Activated naive CD4-positive, alpha-beta T cell treated with Interleukin-2 at 50 U/mL for 16 hours (primary cell): ENCODE results near the gene EDRF1.
A peak's percentile ranks its signal among the peaks of the same experiment; 100 is the strongest.
"Not testable (repeated sequence)": the region's sequence is repeated elsewhere in the genome, so short reads cannot be mapped to it uniquely, and the experiment has no call there.

Source experiments
- DNase-seq: peaks from one replicate; pipeline ENCODE4 v3.0.0-alpha.2; 2020

EDRF1 gene

GRCh38 chr10:125719173-125720001 is at the start of gene EDRF1:
EDRF1 (plus strand) TSS chr10:125719709; CDS start chr10:125719808, 99 bp downstream.
- DNase-seq: peak; percentile 100

DNA sequence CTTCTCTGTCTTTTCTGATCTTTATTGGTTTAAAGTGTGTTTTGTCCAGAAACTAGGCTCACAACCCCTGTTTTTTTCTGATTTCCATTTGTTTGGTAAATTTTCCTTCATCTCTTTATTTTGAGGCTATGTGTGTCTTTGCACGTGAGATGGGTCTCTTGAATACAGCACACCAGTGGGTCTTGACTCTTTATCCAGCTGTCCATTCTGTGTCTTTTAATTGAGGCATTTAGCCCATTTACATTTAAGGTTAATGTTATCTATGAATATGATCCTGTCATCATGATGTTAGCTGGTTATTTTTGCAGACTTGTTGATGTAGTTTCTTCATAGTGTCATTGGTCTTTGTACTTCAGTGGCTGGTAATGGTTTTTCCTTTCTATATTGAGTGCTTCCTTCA is 46.6 kb upstream of the EDRF1 start:
- no peak for DNase-seq

DNA sequence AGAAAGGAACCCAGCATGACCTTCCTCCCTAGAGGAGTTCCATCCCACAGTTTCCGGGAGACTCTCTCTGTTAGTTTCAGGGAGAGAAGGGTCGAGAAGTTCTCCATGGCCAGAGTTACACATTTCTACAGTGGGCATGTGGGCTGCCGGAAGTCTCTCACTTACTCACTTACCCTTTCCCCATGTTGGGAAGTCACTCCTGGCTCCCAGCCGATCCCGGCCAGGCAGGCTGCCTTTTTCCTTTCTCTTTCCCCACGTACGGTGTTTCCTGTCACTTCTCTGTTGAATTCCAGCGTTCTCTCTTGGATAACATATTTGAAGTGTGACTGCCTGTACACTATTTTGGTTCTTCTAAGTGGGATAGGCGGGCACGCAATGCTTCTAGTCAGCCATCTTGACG is 40.1 kb upstream of the EDRF1 start:
- no peak for DNase-seq

DNA sequence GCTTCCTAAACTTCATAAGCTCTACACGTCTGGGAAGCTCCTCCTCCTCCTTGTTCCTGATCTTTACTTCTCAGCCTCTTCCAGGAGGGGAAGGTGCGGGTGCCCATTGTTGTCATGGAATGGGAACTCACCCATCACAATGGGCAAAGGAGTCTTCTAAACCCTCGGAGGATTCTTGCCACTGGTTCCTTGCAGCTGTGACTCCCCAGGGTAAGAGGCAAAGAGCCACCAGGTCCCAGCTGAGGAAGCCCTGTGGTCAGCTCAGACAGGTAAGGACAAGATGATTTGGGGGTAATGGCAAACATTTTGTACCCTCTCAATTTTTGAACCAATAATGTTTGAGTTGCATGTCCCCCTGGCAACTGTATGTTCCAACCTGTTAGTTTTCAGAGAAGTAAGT is 36.4 kb upstream of the EDRF1 start, which contains the start of gene TEX36:
TSS of gene TEX36 (minus strand) at position 101 of the 400 bp plus-strand sequence. CDS start 174 bp downstream, outside the sequence.
- DNase-seq: no peak

DNA sequence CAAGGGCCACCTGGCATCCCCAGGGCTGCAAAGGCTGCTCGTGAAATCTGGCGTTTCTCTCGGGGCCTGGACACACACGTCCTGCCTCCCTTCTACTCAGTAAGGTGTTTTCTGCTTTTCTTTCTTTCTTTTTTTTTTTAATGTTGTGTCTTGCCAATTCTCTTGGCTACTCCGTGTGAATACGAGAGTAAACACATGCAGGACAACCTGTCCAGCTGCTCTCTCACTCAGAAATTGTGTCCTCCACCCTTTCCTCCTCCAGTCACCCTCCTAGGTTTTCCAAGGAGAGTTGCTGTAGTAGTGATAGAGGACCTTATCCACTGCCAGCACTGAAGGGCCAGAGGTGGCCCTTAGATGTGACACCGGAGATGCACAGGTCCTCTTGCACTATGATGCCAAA is 35.7 kb upstream of the EDRF1 start:
- no peak for DNase-seq

DNA sequence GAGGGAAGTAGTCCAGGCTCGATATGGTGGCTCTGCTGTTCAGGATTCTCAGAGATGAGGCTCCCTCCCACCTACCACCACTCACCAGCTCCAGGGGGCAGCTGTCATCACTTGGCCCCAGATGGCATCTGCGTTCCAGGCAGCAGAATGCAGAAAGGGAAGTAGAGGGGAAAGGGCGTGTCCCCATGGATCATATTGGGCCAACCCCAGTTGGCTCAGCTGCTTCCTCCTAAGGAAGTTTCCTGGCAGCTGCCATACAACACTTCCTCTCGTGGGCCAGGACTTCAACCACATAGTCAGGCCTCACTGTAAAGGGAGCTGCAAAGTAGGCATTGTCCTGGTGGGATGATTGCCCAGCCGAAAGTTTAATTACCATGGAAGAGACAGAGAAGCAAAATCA is 34.9 kb upstream of the EDRF1 start:
- no peak for DNase-seq

- DNase-seq: no peak
Observed at GRCh38 chr10:125687507-125688185, 31.9 kb upstream of the EDRF1 start.

- DNase-seq: no peak
Observed at GRCh38 chr10:125689955-125690569, 29.4 kb upstream of the EDRF1 start.

GRCh38 chr10:125691160-125691981 is 28.1 kb upstream of the EDRF1 start:
- DNase-seq: no peak

DNA sequence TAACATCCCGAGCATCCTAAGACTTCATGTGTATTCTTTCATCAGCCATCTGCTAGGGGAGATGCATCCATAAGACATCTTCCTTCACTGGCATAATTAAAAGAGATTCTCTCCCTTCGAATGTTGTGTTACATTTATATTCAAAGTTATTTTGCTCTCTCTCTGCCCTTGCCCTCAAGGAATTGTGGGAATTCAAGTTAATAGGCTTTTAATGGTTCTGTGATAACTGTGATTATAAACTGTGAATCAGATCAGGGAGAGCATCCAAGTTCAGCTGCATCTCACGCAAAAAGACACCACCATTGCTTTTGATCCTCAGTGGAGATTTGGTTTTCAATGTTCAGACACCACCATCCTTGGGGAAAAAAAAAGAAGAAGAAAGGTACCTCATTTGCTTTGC is 27.3 kb upstream of the EDRF1 start:
- DNase-seq: no peak

DNA sequence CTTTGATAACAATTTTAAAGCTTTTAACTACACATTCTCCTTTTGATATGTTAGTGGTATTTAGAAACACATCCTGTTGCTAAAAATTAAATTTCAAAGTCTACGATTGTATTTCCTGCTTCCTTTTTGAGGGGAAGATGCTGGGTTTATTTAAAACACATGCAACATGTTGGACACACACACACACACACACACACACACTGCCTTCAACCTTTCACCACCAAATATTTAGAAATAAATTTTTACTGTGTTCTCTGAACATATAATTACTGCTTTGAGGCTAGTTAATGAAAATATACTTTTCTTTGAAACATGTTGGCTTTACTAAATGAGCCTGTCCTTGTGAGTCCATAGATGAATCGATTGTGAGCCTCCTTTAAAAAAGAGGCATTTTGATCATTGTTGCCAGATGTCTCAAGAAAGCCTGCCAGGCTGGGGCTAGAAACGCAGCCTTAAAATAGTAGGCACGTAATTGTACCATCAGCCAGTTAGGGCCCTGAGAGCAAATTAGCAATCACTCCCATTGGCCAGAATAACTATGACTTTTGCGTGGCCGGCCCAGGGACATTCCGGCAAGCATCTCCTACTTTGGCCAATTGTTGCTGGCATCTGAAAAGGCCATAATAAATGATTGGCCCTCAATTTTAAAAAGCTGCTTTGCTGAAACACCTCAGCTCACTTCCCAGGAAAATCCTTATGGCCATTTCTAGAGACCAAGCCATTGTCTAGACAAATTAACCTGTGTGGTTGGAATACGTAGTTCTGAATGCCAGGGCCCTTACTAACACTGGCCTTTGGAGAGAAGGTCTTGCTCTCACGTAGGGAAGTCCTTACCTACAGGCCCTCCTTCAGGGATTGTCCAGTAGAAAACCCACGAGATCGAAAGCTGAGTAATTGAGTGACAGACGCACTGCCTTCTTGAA is 26.6 kb upstream of the EDRF1 start:
- no peak for DNase-seq

- no peak for DNase-seq
Observed at GRCh38 chr10:125693524-125693847, 26.0 kb upstream of the EDRF1 start.

DNA sequence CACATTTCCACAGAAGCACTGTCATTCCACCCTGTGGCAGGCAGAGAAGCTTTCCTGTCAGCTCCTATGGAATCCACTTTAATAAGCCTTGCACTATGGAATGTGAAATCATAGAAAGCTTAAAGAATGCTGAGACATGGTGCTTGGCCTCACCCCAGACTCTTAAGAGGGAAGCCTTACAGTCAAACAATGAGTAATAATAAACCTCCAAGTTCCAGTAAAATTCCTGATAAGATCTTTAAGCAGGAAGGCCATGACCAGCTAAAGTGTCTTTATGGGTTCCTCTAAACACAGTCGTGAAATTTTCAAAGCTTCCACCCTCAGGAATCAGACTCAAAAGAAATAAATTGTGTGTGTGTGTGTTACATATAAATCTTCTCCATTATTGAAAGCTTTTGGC is 24.6 kb upstream of the EDRF1 start:
- DNase-seq: no peak

- not testable (repeated sequence) for DNase-seq
Observed at GRCh38 chr10:125696884-125697283, 22.6 kb upstream of the EDRF1 start.

GRCh38 chr10:125698481-125698998 is 21.0 kb upstream of the EDRF1 start:
- DNase-seq: no peak

DNA sequence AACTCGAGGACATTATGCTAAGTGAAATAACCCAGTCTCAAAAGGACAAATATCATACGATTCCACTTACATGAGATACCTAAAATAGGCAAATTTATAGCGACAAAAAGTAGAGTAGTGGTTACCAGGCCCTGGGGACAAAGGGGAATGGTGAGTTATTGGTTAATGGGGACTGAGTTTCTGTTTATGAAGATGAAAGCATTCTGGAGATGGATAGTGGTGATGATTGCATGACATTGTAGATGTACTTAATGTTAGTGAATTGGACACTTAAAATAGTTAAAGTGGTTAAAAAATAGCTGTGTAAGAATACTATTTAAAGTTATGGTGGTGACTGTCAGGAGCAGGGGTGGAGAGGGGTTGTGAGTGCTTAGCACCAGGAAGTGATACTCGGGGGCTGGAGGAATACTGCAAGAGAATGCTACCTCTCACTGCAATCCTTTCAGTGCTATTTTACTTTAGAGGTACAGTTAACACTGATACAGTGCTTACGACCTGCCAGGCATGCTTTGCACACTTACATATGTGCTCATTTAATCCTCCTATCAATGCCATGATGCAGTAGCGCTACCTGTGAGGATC is 19.9 kb upstream of the EDRF1 start:
- DNase-seq: no peak

DNA sequence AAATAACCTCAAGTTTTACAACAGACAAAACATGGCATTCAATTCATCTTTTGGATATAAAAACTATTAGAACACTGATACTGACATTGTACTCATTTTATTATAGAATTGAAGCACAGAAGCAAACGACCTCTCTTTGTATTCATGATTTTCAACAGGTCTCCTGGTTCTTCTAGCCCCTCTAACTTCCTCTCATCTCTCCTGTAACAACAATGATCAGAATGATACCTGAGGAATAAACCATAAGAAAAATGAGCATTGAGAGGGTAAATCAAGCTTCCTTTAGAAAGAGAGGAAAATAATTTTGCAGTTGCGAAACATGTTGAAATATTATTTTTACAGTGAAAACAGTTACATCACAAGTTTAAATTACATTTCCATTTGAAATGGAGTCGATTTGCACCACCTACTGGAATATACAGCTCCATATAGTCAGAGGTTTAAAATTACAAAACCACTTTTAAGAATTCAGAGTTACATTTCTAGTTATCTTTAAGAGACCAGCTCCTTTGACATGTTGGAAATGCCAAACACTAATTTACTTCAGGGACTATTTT is 19.1 kb upstream of the EDRF1 start:
- no peak for DNase-seq

DNA sequence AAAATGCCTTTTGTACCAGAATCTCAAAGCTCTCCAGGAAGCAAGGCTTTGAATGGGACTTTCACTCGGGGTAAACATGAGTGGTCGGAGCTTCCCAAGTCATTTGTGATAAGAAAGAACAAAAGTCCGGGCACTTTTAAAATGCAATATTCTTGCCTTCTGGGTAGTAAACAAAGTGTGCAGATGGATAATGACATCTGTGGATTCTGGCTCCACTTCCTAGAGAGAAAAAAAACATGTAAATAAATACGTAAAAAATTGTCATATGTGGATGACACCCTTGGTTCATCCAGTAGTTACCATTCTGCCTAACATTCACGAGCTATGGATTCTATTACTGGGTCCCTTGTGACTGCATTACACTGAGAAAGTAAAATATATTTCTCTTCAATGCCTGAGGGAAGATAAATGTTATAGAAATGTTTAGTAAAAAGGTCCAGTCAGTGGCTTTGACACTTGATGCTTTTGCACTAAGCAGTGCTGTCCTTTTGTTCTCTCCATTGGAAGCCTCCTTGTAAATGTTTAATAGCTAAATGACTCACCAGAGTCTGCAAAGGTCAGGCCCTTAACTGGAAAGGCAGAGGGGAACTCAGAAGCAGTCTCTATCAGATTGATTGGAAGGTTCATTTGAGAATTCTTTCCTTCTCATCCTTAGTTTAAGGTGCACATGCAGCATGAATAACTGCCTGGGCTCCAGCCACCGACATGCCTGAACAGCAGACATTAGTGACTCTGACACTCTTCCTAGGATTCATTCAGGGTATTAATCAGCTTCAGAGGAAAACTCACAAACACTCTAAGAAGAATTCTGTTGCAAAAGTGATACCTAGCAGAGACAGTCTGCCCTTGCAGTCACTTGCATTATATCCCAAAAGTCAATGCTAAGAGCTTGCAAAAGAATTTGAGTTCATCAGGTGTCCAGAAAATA is 11.7 kb upstream of the EDRF1 start:
- DNase-seq: no peak

DNA sequence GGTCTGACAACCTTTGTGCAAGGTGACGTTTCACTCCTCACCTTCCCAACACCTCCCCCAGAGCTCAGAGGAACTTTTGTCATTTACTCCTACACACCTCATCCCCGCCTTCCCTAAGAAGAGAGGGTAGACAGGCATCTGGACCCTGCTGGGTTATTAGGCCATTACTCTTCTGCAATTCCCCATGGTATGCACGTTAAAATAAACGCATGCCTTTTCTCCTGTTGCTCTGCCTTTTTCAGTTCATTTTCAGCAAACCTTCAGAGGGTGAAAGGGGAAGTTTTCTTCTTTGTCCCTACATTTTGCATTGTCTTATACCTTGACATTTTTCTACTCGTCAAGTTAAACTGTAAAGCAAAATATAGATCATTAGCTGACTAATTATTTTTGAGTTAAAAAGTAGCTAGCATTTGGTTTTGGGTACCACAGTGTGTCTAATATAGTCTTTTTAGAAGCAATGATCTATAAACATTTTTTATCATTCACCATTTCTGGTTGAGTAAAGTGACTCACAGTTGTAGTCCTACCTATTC is 10.5 kb upstream of the EDRF1 start:
- DNase-seq: no peak
